Choroid plexus epithelial cell (primary cell): ENCODE measurements around the gene NR0B1.

Experiments
- DNase-seq: peaks from one replicate; pipeline ENCODE4 v3.0.0-alpha.2; 2010; ENCODE audit warnings: low read depth
- H3K4me3 ChIP-seq: 2 replicates; pipeline ENCODE4 v1.5.1; 2011; ENCODE audit warnings: low read depth, mild to moderate bottlenecking, control low read depth, low read length, moderate library complexity
- CTCF ChIP-seq: conservative IDR thresholded peaks from 2 replicates; pipeline ENCODE4 v1.5.1; 2011; ENCODE audit warnings: low read depth, mild to moderate bottlenecking, control low read depth, inconsistent platforms, low read length, moderate library complexity

The NR0B1 gene

GRCh38 chrX:30275498-30275897 lies 33.7 kb downstream of the NR0B1 start:
- no peak overlapping the region for H3K4me3 ChIP-seq
- DNase-seq, result peak; percentile 39
- TF ChIP-seq CTCF, result peak; percentile 46

GRCh38 chrX:30270639-30271038 lies 38.6 kb downstream of the NR0B1 start:
- no peak for DNase-seq
- TF ChIP-seq CTCF, result no peak
- no peak overlapping the region for H3K4me3 ChIP-seq

- DNase-seq, result no peak
- no peak overlapping the region for H3K4me3 ChIP-seq
- no peak for TF ChIP-seq CTCF
Observed at GRCh38 chrX:30262763-30263162, 46.4 kb downstream of the NR0B1 start.

- no peak for DNase-seq
- no peak for TF ChIP-seq CTCF
- H3K4me3 ChIP-seq, result no peak overlapping the region
Observed at GRCh38 chrX:30261012-30261411, 48.2 kb downstream of the NR0B1 start.

- no peak overlapping the region for H3K4me3 ChIP-seq
- TF ChIP-seq CTCF, result no peak
- no peak for DNase-seq
Observed at GRCh38 chrX:30259927-30260326, 49.3 kb downstream of the NR0B1 start.
